HG03103 (cell line): Measurements from ENCODE around the gene SORD.
"Not testable (repeated sequence)": the region's sequence is repeated elsewhere in the genome, so short reads cannot be mapped to it uniquely, and the experiment has no call there.

Experiments
- ATAC-seq: cut with Tn5 transposase; IDR thresholded peaks from one replicate; pipeline ENCODE4 v1.9.1; 2021; ENCODE audit warnings: low read depth; ENCODE audit not compliant: unreplicated experiment

The SORD gene

DNA sequence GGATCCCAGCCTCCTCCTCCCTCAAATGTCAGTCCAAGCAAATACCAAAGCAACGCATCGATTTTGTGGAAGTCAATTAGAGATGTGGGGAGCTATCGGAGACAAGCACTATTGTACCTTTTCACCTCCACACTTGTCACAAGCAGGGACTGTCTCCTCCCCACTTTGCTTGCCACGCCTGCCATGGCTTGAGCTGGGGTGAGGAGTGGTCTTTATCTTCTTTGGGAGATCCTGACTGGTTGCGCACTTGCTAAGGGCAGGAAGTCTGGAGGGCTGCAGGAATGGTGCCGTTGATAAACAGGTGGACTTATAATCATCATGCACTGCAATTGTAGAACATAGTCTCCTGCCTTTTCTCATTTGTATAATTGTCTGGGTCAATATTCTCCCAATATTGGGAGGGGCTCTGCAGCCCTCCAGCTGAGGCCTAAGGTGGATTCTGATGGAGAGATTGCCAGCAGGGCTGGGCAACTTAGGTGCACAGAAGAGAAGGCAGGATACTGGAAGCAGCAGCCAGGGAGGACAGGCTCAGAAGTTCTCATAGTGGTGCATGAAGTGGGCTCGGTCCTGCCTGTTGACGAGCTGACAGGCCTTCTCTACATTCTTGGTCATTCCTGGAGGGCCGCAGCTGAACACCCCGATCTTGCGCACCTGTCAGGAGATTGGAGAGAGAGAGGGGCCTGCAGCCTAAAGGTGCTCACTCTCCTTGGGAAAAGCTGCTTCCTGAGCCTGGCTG lies 70.8 kb downstream of the SORD start:
- ATAC-seq: no peak

DNA sequence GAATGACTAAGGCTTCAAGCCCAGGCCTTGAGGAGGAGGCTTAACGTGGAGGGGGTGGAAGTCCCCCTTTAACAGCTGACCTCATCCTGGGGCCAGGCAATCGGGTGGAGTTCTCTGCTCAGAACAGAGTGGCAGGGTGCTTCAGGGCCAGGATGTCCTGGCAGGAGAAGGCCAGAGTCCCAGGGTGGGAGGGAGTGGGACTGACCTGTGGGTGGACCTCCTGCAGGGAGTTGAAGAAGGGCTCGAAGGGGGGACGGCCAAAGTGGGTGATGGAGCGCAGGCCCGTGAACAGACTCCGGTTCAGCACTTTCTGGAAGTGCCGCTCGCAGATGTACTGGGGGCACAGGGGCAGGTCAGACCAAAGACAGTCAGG lies 71.3 kb downstream of the SORD start:
- no peak for ATAC-seq

DNA sequence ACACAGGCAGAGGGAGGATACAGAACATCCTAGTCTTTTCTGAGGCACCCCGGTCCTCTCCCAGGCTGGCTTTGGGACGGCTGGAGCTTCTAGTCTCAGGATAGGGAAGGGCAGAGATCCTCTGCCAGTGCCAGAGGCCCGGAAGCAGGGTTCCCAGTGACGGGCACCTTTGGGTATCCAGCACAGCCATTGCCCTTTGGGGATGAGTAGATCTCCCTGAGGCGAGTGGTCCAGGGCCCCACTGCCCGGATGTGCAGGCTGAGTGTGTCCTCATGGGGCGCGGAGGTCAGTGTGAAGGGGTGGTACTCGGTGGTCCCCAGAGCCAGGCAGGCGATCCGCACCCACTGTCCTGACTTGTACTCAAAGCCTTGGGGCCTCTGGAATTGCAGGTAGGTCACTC lies 72.7 kb downstream of the SORD start:
- ATAC-seq: no peak

- no peak for ATAC-seq
Observed at GRCh38 chr15:45097466-45097865, 74.5 kb downstream of the SORD start.

DNA sequence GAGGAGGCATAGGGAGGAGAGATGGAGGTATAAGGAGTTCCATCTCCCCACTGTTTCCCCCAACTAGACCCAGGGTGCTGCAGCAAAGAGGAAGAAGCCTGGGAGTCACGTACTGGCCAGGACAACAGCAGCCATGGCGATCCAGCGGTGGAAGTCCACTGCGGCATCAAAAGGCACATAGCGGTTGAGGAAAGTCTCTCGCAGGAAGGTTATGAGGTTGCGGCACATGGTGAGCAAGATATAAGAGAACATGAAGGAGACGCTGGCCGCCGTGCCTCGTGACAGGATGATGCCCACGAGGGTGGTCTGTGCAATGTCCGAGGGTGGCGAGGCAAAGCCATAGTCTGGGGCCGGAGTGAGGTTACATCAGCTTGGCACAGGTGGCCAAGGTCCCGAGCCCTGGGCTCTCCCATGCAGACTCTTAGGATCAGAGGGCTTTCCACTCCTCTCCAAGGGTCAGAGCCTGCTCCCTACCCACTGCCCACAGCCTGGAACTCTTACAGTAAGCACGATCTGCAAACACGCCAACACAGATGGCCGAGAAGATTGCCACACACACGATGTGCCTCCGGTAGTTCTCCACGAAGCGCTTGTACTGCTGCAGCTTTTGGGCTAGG lies 76.7 kb downstream of the SORD start:
- ATAC-seq: no peak

DNA sequence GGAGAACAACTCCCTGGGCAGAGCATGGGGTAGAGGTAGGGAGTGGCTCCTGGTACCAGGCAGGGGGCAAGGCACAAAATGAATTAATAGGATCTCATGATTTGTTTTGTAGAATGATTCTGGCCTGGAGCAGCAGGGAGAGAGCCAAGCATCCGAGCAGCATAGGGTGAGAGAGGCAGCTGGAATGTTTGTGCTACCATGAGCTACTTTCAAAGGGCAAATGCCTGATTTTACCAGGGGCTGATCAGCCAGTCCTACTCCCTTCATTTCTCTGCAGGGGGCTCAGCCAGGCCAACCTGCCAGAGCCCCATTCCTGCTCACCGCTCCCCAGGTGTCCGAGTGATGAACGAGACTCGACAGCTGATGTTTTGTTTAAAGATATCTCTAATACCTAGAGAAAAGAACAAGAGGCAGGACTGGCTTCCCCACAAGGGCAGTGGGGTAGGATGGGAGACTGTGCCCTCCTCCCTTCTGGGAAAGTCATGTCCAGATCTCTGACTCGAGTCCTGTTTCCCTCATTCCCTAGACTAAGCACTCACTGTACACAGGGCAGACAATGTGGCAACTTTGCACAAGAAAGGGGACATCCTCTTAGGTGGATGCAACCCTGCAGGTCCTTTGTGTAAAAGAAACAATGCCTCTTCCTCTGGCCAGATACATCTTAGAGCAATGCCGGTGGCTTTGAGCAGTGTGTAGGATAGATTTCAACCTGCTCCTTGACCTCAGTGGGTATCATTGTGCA lies 78.1 kb downstream of the SORD start:
- no peak for ATAC-seq

DNA sequence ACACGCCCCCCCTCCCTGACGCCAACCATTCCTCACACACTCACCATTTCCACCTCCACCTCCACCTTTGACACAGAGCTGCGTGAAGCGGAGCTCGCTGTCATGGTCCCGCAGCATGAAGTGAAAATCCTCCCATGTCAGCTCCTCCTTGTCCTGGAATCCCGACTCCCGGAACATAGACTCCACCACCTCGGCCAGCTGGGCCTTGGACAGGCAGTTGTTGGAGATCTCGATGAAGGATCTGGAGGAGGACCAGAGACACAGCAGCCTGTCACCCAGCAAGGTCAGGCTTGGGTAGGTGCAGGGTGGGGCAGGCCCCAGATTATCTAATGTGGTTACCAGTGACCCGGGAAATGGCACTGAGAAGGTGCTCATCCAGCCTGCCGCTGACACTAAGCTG lies 78.8 kb downstream of the SORD start:
- no peak for ATAC-seq

GRCh38 chr15:45102226-45102625 lies 79.2 kb downstream of the SORD start:
- ATAC-seq: no peak

- ATAC-seq: not testable (repeated sequence)
Observed at GRCh38 chr15:45104170-45104569, 81.2 kb downstream of the SORD start.

- no peak for ATAC-seq
Observed at GRCh38 chr15:45105586-45105985, 82.6 kb downstream of the SORD start.

DNA sequence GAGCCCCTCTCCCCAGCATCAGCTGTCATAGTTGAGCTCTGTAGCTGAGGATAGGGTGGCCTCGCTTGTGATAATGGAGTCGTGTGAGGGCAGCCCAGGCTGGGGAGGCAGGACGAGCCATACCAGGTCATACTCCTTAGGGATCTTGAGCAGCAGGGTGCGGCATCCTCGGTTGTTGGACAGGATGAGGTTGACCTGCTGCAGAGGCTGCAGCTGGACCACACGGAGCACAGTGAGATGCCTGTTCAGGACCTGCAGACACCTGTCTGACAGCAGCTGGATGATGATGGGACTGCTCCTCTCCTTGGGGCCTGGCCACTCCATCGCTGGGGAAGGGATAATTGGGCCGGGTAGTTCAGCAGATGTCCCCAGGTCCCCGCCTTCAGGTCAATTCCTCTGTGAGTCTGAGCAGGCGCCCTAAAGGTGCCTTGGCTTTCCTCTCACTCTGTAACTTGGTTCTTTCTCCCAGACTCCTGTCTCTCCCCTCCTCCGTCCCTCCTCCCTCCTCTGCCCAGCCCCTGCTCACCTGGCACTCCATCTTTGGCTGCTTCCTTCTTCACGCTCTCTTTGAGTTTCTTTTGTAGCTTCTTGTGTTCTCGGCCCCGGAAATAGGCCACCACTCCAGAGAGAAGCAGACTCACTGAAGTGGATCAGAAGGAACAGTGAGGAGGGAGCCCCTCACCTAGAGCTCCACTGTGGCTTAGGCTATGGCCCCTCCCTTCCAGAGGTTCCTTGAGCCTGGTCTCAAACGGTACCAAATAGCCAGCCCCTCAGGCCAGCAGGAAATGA lies 83.2 kb downstream of the SORD start:
- no peak for ATAC-seq

DNA sequence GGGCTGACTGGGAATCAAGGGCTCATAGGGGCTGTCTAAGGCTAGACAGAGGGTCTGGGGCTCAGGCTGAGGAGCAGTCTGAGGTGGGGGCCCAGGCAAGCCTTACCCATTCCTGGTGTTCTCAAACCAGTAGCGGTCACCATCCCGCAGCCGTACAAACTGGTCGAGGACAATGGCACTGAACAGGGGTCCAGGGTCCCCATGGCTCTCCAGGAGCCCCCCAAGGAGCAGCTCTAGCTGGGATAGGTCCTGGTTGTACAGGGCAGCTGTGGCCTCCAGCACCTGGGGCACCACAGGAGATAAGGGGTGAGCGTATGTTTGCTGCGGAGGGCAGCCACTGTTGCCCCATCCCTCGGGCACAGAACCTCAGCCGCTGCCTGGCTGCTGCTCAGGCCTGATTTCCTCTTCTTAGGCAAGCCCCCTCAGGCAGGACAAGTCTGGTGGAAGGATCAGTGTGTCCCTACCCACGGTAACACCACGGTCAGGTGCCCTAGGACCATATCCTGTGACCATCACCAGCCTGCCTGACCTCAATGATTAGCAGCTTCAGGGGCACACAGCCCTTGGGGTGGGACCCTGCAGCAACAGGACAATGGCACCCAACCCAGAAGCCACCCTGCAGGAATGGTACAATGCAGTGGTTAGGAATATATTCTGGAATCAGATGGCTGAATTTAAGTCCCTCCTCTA lies 85.1 kb downstream of the SORD start:
- no peak for ATAC-seq

GRCh38 chr15:45110256-45110820 lies 87.3 kb downstream of the SORD start:
- no peak for ATAC-seq

GRCh38 chr15:45111390-45112142 lies 88.6 kb downstream of the SORD start:
- no peak for ATAC-seq

DNA sequence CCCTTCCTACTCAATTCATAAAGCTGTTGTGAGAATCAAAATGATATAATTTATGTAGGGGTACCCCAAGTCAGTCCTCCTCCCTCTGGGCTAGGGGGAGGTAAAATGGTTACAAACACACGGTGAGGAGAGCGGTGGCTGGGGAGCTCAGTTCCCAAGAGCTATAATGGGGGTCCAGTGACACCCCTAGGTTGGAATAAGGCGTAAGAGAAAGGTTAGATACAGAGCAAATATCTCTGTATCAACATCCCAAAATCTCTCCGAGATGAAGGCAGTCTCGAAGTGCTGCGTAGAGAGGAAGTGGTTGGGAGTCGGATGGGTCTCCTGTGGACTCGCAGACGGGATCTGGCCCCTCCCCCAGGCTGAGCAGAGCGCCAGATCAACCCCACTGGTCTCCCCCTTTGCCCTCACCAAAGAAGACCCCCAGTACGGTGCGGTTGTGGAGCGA lies 89.2 kb downstream of the SORD start:
- no peak for ATAC-seq

- ATAC-seq: no peak
Observed at GRCh38 chr15:45112591-45113379, 89.8 kb downstream of the SORD start.

DNA sequence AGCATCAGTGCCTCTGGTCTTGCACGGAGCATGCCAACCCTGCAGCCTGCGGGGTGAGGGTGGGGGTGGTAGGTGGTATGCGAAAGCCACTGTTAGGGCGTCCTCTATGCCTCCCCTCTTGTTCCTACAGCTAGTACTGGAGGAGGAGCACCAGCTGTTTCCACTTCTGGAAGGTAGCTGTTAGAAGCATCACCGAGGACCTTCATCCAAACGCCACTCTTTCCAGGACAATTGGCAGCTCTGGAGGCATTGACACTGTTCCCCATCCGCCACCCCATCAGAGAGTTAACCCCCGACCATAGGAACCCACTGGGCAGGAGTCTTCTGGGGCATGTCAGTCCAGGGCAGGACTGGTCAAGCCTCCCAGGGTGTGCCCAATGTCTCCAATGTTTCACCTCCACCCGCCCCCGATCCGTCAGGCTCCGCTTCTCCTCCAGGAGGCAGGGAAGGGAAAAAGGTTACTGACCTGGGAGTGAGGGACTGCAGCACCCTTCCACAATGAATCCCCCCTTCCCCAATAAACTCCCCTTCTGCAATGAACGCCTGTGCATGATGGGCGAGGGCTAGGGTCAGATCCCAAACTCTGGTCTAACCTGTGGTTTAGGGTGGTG lies 90.5 kb downstream of the SORD start:
- no peak for ATAC-seq

DNA sequence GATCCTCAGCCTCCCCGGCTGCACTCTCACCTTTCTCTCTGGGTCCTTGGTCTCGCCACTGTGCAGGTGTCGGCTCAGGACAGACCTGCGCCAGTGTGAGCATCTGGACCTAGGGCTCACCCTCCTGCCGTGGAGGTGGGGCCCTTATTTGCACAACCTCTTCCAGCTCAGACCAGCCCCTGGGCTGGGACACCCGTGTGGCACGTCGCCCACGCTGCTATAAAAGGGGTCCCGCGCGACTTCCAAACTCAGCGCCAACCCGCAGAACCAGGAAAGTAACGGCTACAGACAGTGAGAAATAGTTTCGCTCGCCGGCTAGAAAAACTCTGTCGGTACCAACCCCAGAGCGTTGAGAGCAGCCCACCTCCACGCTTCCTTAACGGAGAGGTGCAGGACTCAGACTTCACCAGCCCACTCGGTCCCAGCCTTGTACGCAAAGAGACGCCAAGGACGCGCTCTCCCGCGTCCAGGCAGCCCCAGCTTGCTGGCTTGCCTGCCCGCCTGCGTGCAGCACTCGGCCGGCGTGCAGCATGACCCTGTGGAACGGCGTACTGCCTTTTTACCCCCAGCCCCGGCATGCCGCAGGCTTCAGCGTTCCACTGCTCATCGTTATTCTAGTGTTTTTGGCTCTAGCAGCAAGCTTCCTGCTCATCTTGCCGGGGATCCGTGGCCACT lies 91.2 kb downstream of the SORD start, which contains the start of the genes DUOX2 and DUOXA2:
Gene DUOX2, minus strand, starts transcription at position 97 of the 675 bp plus-strand sequence. CDS start 761 bp downstream, outside the sequence.
Gene DUOXA2, plus strand, starts transcription at position 251 of the 675 bp plus-strand sequence. Its CDS starts 280 bp downstream, at position 531.
- no peak for ATAC-seq
